Smooth muscle cell (in vitro differentiated cells): Measurements from ENCODE around the gene TNNT3. TPM values are rescaled to one million over a fixed set of nuclear protein-coding genes. Genes with fewer than 3 reads are reported as not detected.

Experiments
- DNase-seq: peaks from one replicate; lab custom pipeline; 2025; ENCODE audit not compliant: unreplicated experiment; lab: John Stamatoyannopoulos, UW
- H2AFZ ChIP-seq: fragments of 200-600 bp; sonication (generic); 2 replicates; pipeline ENCODE4 v1.6.0; 2016; ENCODE audit warnings: antibody characterized with exemption, low read depth, mild to moderate bottlenecking
- H3F3A ChIP-seq: fragments of 200-600 bp; sonication (generic); 2 replicates; pipeline ENCODE4 v1.6.0; 2017; ENCODE audit warnings: antibody characterized with exemption, low read depth
- H3K27ac ChIP-seq: fragments of 200-600 bp; sonication (generic); 2 replicates; pipeline ENCODE4 v1.5.1; 2016; ENCODE audit warnings: low read depth, mild to moderate bottlenecking
- H3K27me3 ChIP-seq: fragments of 200-600 bp; sonication (generic); 2 replicates; pipeline ENCODE4 v1.6.1; 2016; ENCODE audit warnings: low read depth, mild to moderate bottlenecking
- H3K36me3 ChIP-seq: fragments of 200-600 bp; sonication (generic); 2 replicates; pipeline ENCODE4 v1.5.1; 2016; ENCODE audit warnings: low read depth
- H3K4me1 ChIP-seq: fragments of 200-600 bp; sonication (generic); 2 replicates; pipeline ENCODE4 v1.5.1; 2016; ENCODE audit warnings: low read depth
- H3K4me2 ChIP-seq: fragments of 200-600 bp; sonication (generic); 2 replicates; pipeline ENCODE4 v1.6.0; 2016; ENCODE audit warnings: mild to moderate bottlenecking
- H3K4me3 ChIP-seq: fragments of 200-600 bp; sonication (generic); 2 replicates; pipeline ENCODE4 v1.5.1; 2016; ENCODE audit warnings: mild to moderate bottlenecking
- H3K79me2 ChIP-seq: fragments of 200-600 bp; sonication (generic); 2 replicates; pipeline ENCODE4 v1.6.0; 2016; ENCODE audit warnings: low read depth, mild to moderate bottlenecking
- H3K9ac ChIP-seq: fragments of 200-600 bp; sonication (generic); 2 replicates; pipeline ENCODE4 v1.6.0; 2016; ENCODE audit warnings: low read depth
- H3K9me3 ChIP-seq: fragments of 200-600 bp; sonication (generic); replicated peaks from 2 replicates; pipeline ENCODE4 v1.5.1; 2016; ENCODE audit warnings: low read depth
- H4K20me1 ChIP-seq: fragments of 200-600 bp; sonication (generic); 2 replicates; pipeline ENCODE4 v1.6.0; 2016; ENCODE audit warnings: low read depth
- CTCF ChIP-seq: fragments of 200-600 bp; sonication (generic); IDR thresholded peaks from 2 replicates; pipeline ENCODE4 v1.5.1; 2017; ENCODE audit warnings: borderline replicate concordance, mild to moderate bottlenecking, antibody characterized with exemption; ENCODE audit not compliant: insufficient read depth, poor library complexity, severe bottlenecking
- WGBS: methylation state at CpG from one replicate; pipeline ENCODE4 v1.1.7; 2016; ENCODE audit warnings: low lambda C conversion rate; 5-methylcytosine and 5-hydroxymethylcytosine counted together
- polyA plus RNA-seq: library from polyadenylated mRNA; unstranded; fragments of >200 nt; fragmentation: Nextera tagmentation; extraction: Ambion mirVana; gene quantifications from 2 replicates; pipeline ENCODE4 v1.2.1, GENCODE V29; 2016
- total RNA-seq: library from RNA; depleted of rRNA; stranded (reverse); fragments of >200 nt; gene quantifications from 2 replicates; pipeline ENCODE4 v1.2.3, GENCODE V29; 2014

TNNT3 gene
- 1.9 TPM in 1 of 2 replicates, not detected in the other for total RNA-seq
- polyA plus RNA-seq = 0.97 and 4.7 TPM in 2 replicates

DNA sequence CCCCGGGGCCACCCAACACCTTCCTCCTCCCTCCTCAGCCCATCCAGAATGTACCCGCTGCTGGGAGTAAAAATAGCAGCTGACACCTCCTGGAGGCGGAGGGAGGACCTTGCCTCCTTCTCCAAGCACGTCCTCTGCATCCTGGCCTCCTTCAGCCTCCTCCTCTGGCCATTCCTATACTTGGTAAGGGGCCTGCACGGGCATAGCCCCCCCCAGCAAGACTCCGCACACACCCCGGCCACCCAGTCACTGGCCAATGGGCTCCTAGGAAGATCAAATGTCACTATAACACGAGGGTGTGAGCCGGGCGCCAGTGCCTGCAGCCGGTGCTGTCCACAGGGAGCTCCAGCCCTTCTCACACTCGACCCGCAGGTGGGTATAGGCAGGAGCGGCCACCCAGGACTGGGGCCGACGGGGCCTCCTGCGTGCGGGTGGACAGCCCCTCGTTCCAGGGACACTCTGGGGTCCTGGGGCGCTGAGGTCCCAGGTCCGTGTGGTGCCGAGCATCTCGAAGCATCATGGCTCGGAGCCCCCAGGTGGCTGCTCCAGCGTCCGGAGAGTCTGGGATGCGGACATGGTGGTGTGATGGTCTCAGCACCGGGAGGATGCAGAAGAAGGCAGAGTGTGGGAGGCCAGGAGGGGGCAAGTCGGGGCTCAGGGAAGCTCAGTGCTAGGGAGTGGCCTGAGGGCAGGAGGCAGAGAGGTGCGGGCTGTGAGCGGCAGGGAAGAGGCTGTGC, at the start of gene TNNT3:
Gene TNNT3, plus strand, starts transcription at position 313 of the 737 bp plus-strand sequence. CDS start 3,172 bp downstream, outside the sequence.
- WGBS = 93% methylated on average over 30 of the region's 31 CpGs
- Histone ChIP-seq H3K36me3 (no peaks in the 10 kb centered on the region), H3K4me1 (no peaks in the 10 kb centered on the region), H3F3A (no peaks in the 10 kb centered on the region), H3K79me2 (no peaks in the 10 kb centered on the region), H3K27me3 (no peaks in the 10 kb centered on the region), H3K4me3 (no peak within 1 kb of the TSS), H3K4me2 (no peak within 1 kb of the TSS), H3K9me3 (no peaks in the 10 kb centered on the region), H3K9ac (no peak within 1 kb of the TSS), H4K20me1 (no peaks in the 10 kb centered on the region), H2AFZ (no peak within 1 kb of the TSS), H3K27ac (no peak within 1 kb of the TSS)
- DNase-seq = no peak
- no peak for TF ChIP-seq CTCF

GRCh38 chr11:1870326-1870696, 49.2 kb upstream of the TNNT3 start:
- no peak for DNase-seq
- H3K79me2 ChIP-seq = no peaks in the 10 kb centered on the region
- WGBS = 94% methylated on average over 12 of the region's 12 CpGs
- H2AFZ ChIP-seq = no peak overlapping the region
- no peaks in the 10 kb centered on the region for H3K4me1 ChIP-seq
- H3K27me3 ChIP-seq = no peaks in the 10 kb centered on the region
- no peaks in the 10 kb centered on the region for H3K9me3 ChIP-seq
- no peak overlapping the region for H3K9ac ChIP-seq
- H3F3A ChIP-seq = no peaks in the 10 kb centered on the region
- TF ChIP-seq CTCF = no peak
- H3K27ac ChIP-seq = no peak overlapping the region
- no peaks in the 10 kb centered on the region for H4K20me1 ChIP-seq
- no peak overlapping the region for H3K4me2 ChIP-seq
- no peak overlapping the region for H3K4me3 ChIP-seq
- H3K36me3 ChIP-seq = no peaks in the 10 kb centered on the region

GRCh38 chr11:1870721-1871466, 48.6 kb upstream of the TNNT3 start:
- Histone ChIP-seq H3K4me1 (no peaks in the 10 kb centered on the region), H4K20me1 (no peaks in the 10 kb centered on the region), H3K27ac (no peak overlapping the region), H3F3A (no peaks in the 10 kb centered on the region), H3K9me3 (no peaks in the 10 kb centered on the region), H3K4me3 (no peak overlapping the region), H3K9ac (no peak overlapping the region), H3K27me3 (no peaks in the 10 kb centered on the region), H2AFZ (no peak overlapping the region), H3K4me2 (no peak overlapping the region), H3K79me2 (no peaks in the 10 kb centered on the region), H3K36me3 (no peaks in the 10 kb centered on the region)
- 80% methylated on average over 50 of the region's 50 CpGs for WGBS
- no peak for DNase-seq
- no peak for TF ChIP-seq CTCF
